ENCODE data around the gene ATP1B3. TPM values are rescaled to one million over a fixed set of nuclear protein-coding genes. Genes with fewer than 3 reads are reported as not detected.

The ATP1B3 gene
- polyA plus RNA-seq, 1 donor (not counting 4 experiments of a cell fraction or from before 2014, with no cell fraction given): 345 TPM

DNA sequence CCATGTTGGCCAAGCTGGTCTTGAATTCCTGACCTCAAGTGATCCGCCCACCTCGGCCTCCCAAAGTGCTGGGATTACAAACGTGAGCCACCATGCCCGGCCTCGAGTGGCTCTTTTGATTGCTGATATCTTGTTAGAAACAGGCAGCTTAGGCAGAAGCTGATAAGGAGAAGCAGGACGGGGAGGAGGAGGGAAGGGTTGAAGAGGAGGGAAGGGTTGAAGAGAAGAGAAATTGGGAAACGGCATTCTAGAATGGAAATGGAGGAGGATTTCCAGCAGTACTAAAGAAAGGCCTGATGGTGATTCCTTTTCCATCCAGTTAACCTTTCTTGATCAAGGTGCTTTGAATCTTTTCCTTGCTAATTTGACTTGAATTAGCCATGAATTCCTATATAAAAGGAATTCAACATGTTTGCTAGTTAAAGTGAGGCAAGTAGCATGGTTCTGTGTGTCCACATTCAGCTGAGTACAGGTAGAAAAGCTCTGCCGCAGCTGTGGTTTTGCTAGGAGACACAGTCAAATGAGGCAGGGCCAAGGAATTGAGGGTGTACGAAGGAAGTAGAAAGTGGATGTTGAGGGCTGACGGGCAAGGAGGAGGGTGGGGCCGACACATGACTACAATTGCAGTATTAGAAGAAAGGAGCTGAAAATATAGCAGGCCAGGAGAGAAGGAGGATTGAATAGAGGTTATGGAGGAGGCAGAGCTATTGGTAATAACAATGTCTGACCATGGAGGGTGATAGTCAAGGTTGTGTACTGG lies 27.2 kb upstream of the ATP1B3 start:
- Histone ChIP-seq H3K27me3 (ENCODE audit: control insufficient read depth, extremely low read depth, insufficient read depth, low read length) (no peaks in the 10 kb centered on the region), H3K9ac (ENCODE audit: control insufficient read depth, extremely low read depth, insufficient read depth, low read length) (no peak overlapping the region), H2AFZ (ENCODE audit: control insufficient read depth, low read length) (no peak overlapping the region), H3K4me1 (ENCODE audit: control insufficient read depth, extremely low read depth, insufficient read depth, low read length) (no peaks in the 10 kb centered on the region), H3K9me3 (ENCODE audit: control insufficient read depth, low read depth, low read length) (no peaks in the 10 kb centered on the region), H3K4me3 (ENCODE audit: control insufficient read depth in 2 of 3, extremely low read depth in 1 of 3, insufficient read depth in 2 of 3, low read depth in 1 of 3, low read length in 3 of 3) (no peak overlapping the region), H3K36me3 (ENCODE audit: control insufficient read depth in 2 of 2, extremely low read depth in 1 of 2, insufficient read depth in 2 of 2, low read length in 2 of 2) (no peaks in the 10 kb centered on the region), H3K4me2 (ENCODE audit: control insufficient read depth, extremely low read depth, insufficient read depth, low read depth, low read length) (no peak overlapping the region), H4K20me1 (ENCODE audit: control insufficient read depth, extremely low read depth, insufficient read depth, low read length) (no peaks in the 10 kb centered on the region), H3K79me2 (ENCODE audit: control insufficient read depth, insufficient read depth, low read length) (no peaks in the 10 kb centered on the region), H3K27ac (ENCODE audit: control insufficient read depth, insufficient read depth, low read length) (no peak overlapping the region), H3K9me1 (ENCODE audit: control insufficient read depth, extremely low read depth, insufficient read depth, low read length) (no peaks in the 10 kb centered on the region)
- FAIRE-seq (no peak), DNase-seq (ENCODE audit: low read depth, low spot score) (no peak)
- TF ChIP-seq, protein P1, sequence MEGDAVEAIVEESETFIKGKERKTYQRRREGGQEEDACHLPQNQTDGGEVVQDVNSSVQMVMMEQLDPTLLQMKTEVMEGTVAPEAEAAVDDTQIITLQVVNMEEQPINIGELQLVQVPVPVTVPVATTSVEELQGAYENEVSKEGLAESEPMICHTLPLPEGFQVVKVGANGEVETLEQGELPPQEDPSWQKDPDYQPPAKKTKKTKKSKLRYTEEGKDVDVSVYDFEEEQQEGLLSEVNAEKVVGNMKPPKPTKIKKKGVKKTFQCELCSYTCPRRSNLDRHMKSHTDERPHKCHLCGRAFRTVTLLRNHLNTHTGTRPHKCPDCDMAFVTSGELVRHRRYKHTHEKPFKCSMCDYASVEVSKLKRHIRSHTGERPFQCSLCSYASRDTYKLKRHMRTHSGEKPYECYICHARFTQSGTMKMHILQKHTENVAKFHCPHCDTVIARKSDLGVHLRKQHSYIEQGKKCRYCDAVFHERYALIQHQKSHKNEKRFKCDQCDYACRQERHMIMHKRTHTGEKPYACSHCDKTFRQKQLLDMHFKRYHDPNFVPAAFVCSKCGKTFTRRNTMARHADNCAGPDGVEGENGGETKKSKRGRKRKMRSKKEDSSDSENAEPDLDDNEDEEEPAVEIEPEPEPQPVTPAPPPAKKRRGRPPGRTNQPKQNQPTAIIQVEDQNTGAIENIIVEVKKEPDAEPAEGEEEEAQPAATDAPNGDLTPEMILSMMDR (optimal IDR thresholded peaks at IDR 0.05 in 1 of 3, IDR thresholded peaks at IDR 0.05 in 1 of 3, conservative IDR thresholded peaks at IDR 0.05 in 1 of 3; ENCODE audit: extremely low read depth in 1 of 3, insufficient read depth in 2 of 3, low read length in 3 of 3): no peak
- no peak for TF ChIP-seq EZH2 (IDR thresholded peaks at IDR 0.05; ENCODE audit: low read length)
- dilution Hi-C loops (cut with MboI; ENCODE audit: extremely low pct_ligation_motif_present, low sequenced_read_pairs): no loop called here

GRCh38 chr3:141851411-141851810 lies 25.0 kb upstream of the ATP1B3 start:
- no peaks in the 10 kb centered on the region for H3K27me3 ChIP-seq (ENCODE audit: control insufficient read depth, extremely low read depth, insufficient read depth, low read length)
- no peaks in the 10 kb centered on the region for H3K4me1 ChIP-seq (ENCODE audit: control insufficient read depth, extremely low read depth, insufficient read depth, low read length)
- no peak overlapping the region for H3K9ac ChIP-seq (ENCODE audit: control insufficient read depth, extremely low read depth, insufficient read depth, low read length)
- H4K20me1 ChIP-seq (ENCODE audit: control insufficient read depth, extremely low read depth, insufficient read depth, low read length): no peaks in the 10 kb centered on the region
- no peak overlapping the region for H3K4me2 ChIP-seq (ENCODE audit: control insufficient read depth, extremely low read depth, insufficient read depth, low read depth, low read length)
- FAIRE-seq (no peak), DNase-seq (ENCODE audit: low read depth, low spot score) (no peak)
- no peaks in the 10 kb centered on the region for H3K9me3 ChIP-seq (ENCODE audit: control insufficient read depth, low read depth, low read length)
- H3K9me1 ChIP-seq (ENCODE audit: control insufficient read depth, extremely low read depth, insufficient read depth, low read length): no peaks in the 10 kb centered on the region
- no peaks in the 10 kb centered on the region for H3K36me3 ChIP-seq (ENCODE audit: control insufficient read depth in 2 of 2, extremely low read depth in 1 of 2, insufficient read depth in 2 of 2, low read length in 2 of 2)
- no peaks in the 10 kb centered on the region for H3K79me2 ChIP-seq (ENCODE audit: control insufficient read depth, insufficient read depth, low read length)
- dilution Hi-C loops (cut with MboI; ENCODE audit: extremely low pct_ligation_motif_present, low sequenced_read_pairs): no loop called here
- TF ChIP-seq, protein P1 (optimal IDR thresholded peaks at IDR 0.05 in 1 of 3, IDR thresholded peaks at IDR 0.05 in 1 of 3, conservative IDR thresholded peaks at IDR 0.05 in 1 of 3; ENCODE audit: extremely low read depth in 1 of 3, insufficient read depth in 2 of 3, low read length in 3 of 3): no peak
- TF ChIP-seq EZH2 (IDR thresholded peaks at IDR 0.05; ENCODE audit: low read length): no peak
- H3K4me3 ChIP-seq (ENCODE audit: control insufficient read depth in 2 of 3, extremely low read depth in 1 of 3, insufficient read depth in 2 of 3, low read depth in 1 of 3, low read length in 3 of 3): no peak overlapping the region
- no peak overlapping the region for H2AFZ ChIP-seq (ENCODE audit: control insufficient read depth, low read length)
- no peak overlapping the region for H3K27ac ChIP-seq (ENCODE audit: control insufficient read depth, insufficient read depth, low read length)

Data from keratinocyte (primary cell).